IMR-90 (cell line): ENCODE measurements around the gene FZD7. TPM values are rescaled to one million over a fixed set of nuclear protein-coding genes. Genes with fewer than 3 reads are reported as not detected.

Source experiments
- ATAC-seq: fragments of 200-7000 bp; cut with Tn5 transposase; 2 replicates; pipeline ENCODE4 v1.9.1; 2020; ENCODE audit warnings: low read depth, mild to moderate bottlenecking, moderate library complexity
- BruUV-seq: library from RNA; stranded (reverse); fragments of 400-500 nt; replicated peaks from 2 replicates; lab custom pipeline; 2021; lab: Mats Ljungman, UMichigan
- CTCF ChIA-PET: fragments of 300-600 bp; formaldehyde crosslinking; extraction: SDS; loops from one replicate; lab custom pipeline; 2021; ENCODE audit warnings: antibody characterized with exemption; lab: Yijun Ruan, JAX
- POLR2A ChIA-PET: fragments of 300-600 bp; sonication (Branson Sonifier 250); formaldehyde crosslinking; loops from one replicate; lab custom pipeline; 2022; ENCODE audit warnings: antibody characterized with exemption; ENCODE audit not compliant: unreplicated experiment; lab: Charles Lee
- DNase-seq: peaks from one replicate; pipeline ENCODE4 v3.0.0; 2013
- H2AFZ ChIP-seq: replicated peaks from 2 replicates; pipeline ENCODE3; 2013; ENCODE audit warnings: low read length, mild to moderate bottlenecking; ENCODE audit not compliant: poor library complexity
- H2AK5ac ChIP-seq: 2 replicates; pipeline ENCODE4 v1.6.1; 2013; ENCODE audit warnings: low read depth, low read length, inconsistent platforms
- H2AK9ac ChIP-seq: replicated peaks from 2 replicates; pipeline ENCODE3; 2013; ENCODE audit warnings: mild to moderate bottlenecking, low read depth, low read length, moderate library complexity; ENCODE audit not compliant: poor library complexity
- H2BK120ac ChIP-seq: 2 replicates; pipeline ENCODE4 v1.6.1; 2013; ENCODE audit warnings: low read depth, low read length, inconsistent platforms
- H2BK15ac ChIP-seq: 3 replicates; pipeline ENCODE4 v1.6.1; 2013; ENCODE audit warnings: low read depth, low read length, inconsistent platforms
- H2BK20ac ChIP-seq: 2 replicates; pipeline ENCODE4 v1.6.1; 2013; ENCODE audit warnings: low read depth, mild to moderate bottlenecking, inconsistent platforms, low read length, moderate library complexity
- H2BK5ac ChIP-seq: 2 replicates; pipeline ENCODE4 v1.6.1; 2013; ENCODE audit warnings: mild to moderate bottlenecking, low read depth, low read length, inconsistent platforms; ENCODE audit not compliant: poor library complexity, severe bottlenecking
- H3K14ac ChIP-seq: replicated peaks from 2 replicates; pipeline ENCODE4 v1.6.1; 2013; ENCODE audit warnings: low read depth, low read length, inconsistent platforms
- H3K18ac ChIP-seq: 2 replicates; pipeline ENCODE4 v1.6.1; 2013; ENCODE audit warnings: low read depth, low read length, control low read depth
- H3K23ac ChIP-seq: 2 replicates; pipeline ENCODE4 v1.6.1; 2013; ENCODE audit warnings: low read depth, low read length, inconsistent platforms
- H3K27ac ChIP-seq: 2 replicates; pipeline ENCODE4 v1.5.1; 2013; ENCODE audit warnings: mild to moderate bottlenecking, control low read depth, low read length; ENCODE audit not compliant: insufficient read depth
- H3K27me3 ChIP-seq: 2 replicates; pipeline ENCODE4 v1.6.1; 2013; ENCODE audit warnings: low read length; ENCODE audit not compliant: control insufficient read depth, insufficient read depth
- H3K36me3 ChIP-seq: 2 replicates; pipeline ENCODE4 v1.6.1; 2013; ENCODE audit warnings: low read length, mixed read lengths; ENCODE audit not compliant: control insufficient read depth, insufficient read depth
- H3K4ac ChIP-seq: 2 replicates; pipeline ENCODE4 v1.6.1; 2013; ENCODE audit warnings: low read depth, low read length, inconsistent platforms
- H3K4me1 ChIP-seq: 2 replicates; pipeline ENCODE4 v1.6.1; 2013; ENCODE audit warnings: low read length, mixed read lengths; ENCODE audit not compliant: control insufficient read depth, insufficient read depth
- H3K4me2 ChIP-seq: 2 replicates; pipeline ENCODE4 v1.6.1; 2013; ENCODE audit warnings: low read depth, mild to moderate bottlenecking, control low read depth, low read length, moderate library complexity
- H3K4me3 ChIP-seq: 2 replicates; pipeline ENCODE4 v1.5.1; 2013; ENCODE audit warnings: low read depth, mild to moderate bottlenecking, control low read depth, low read length, moderate library complexity; ENCODE audit not compliant: insufficient read depth
- H3K56ac ChIP-seq: 2 replicates; pipeline ENCODE4 v1.6.1; 2013; ENCODE audit warnings: low read length, inconsistent platforms; ENCODE audit not compliant: insufficient read depth; ENCODE audit errors: extremely low read depth
- H3K79me1 ChIP-seq, 2 experiments: 2 replicates each; pipeline ENCODE4 v1.6.1; 2013; ENCODE audit warnings: low read length in 2 of 2, inconsistent platforms in 1 of 2, low read depth in 1 of 2
- H3K9ac ChIP-seq: 2 replicates; pipeline ENCODE4 v1.6.1; 2013; ENCODE audit warnings: low read depth, low read length, control low read depth
- H3K9me1 ChIP-seq: 2 replicates; pipeline ENCODE4 v1.6.1; 2013; ENCODE audit warnings: low read length, inconsistent platforms; ENCODE audit not compliant: insufficient read depth
- H3K9me3 ChIP-seq: 2 replicates; pipeline ENCODE4 v1.6.1; 2013; ENCODE audit warnings: low read length; ENCODE audit not compliant: control insufficient read depth, insufficient read depth
- H4K20me1 ChIP-seq: 2 replicates; pipeline ENCODE4 v1.6.1; 2013; ENCODE audit warnings: low read length, inconsistent platforms; ENCODE audit not compliant: insufficient read depth
- H4K5ac ChIP-seq: 2 replicates; pipeline ENCODE4 v1.6.1; 2013; ENCODE audit warnings: mild to moderate bottlenecking, low read depth, low read length, control low read depth
- H4K8ac ChIP-seq, 2 experiments: 2 replicates each; pipeline ENCODE4 v1.6.1; 2013; ENCODE audit warnings: low read depth in 2 of 2, low read length in 2 of 2, control low read depth in 1 of 2, inconsistent platforms in 1 of 2
- H4K91ac ChIP-seq: 2 replicates; pipeline ENCODE4 v1.6.1; 2013; ENCODE audit warnings: low read depth, low read length, inconsistent platforms; ENCODE audit not compliant: insufficient read depth
- CHD1 ChIP-seq: IDR thresholded peaks from 2 replicates; pipeline ENCODE4 v1.6.1; 2012; ENCODE audit warnings: low read depth, low read length, improper control_type of control experiment
- ELK1 ChIP-seq: fragments of 150-350 bp; IDR thresholded peaks from 2 replicates; pipeline ENCODE4 v1.6.1; 2016; ENCODE audit warnings: low read depth, mild to moderate bottlenecking, low read length, moderate library complexity, borderline replicate concordance
- FOS ChIP-seq: fragments of 150-350 bp; IDR thresholded peaks from 2 replicates; pipeline ENCODE4 v1.6.1; 2016; ENCODE audit warnings: low read depth, low read length
- NFE2L2 ChIP-seq: fragments of 150-350 bp; IDR thresholded peaks from 2 replicates; pipeline ENCODE4 v1.6.1; 2016; ENCODE audit warnings: low read depth, mild to moderate bottlenecking, low read length
- POLR2A ChIP-seq: IDR thresholded peaks from 2 replicates; pipeline ENCODE4 v1.6.1; 2012; ENCODE audit warnings: mild to moderate bottlenecking, low read depth, low read length
- WGBS, 2 experiments: methylation state at CpG; one replicate each; pipeline versions ENCODE4 v1.1.5 to v1.1.7; 2013; ENCODE audit warnings: missing lambda C conversion rate in 2 of 2; ENCODE audit not compliant: insufficient read length in 1 of 2; ENCODE audit errors: extremely low coverage in 2 of 2; 5-methylcytosine and 5-hydroxymethylcytosine counted together
- dilution Hi-C: fragments of 300-500 bp; cut with HindIII; formaldehyde crosslinking; loops from one replicate; pipeline ENCODE4 v1.14.3; 2018; ENCODE audit warnings: low sequenced_read_pairs; ENCODE audit not compliant: unreplicated experiment
- in situ Hi-C: fragments of 300-500 bp; cut with MboI; formaldehyde crosslinking; loops from 3 replicates; pipeline ENCODE4 v1.14.3; 2019; ENCODE audit warnings: low sequenced_read_pairs, inconsistent platforms, mixed read lengths
- intact Hi-C: fragments of 100-400 bp; cut with micrococcal nuclease; formaldehyde crosslinking; loops from 2 replicates; pipeline ENCODE4 v1.10.0; 2022
- polyA plus RNA-seq, 3 experiments: library from polyadenylated mRNA; depleted of rRNA; stranded (reverse); fragments of >200 nt; gene quantifications; 2 replicates each; pipeline ENCODE4 v1.2.3, GENCODE V29; 2012; ENCODE audit warnings: low replicate concordance in 1 of 3
- total RNA-seq: library from RNA; depleted of rRNA; stranded (reverse); fragments of >200 nt; gene quantifications from 2 replicates; pipeline ENCODE4 v1.2.3, GENCODE V29; 2012

FZD7 gene
- total and polyA plus RNA-seq, 2 of the 4 experiments (the other 2 are of a cell fraction), result 62.4 to 90.9 TPM

GRCh38 chr2:202034249-202035088, 814 bp downstream of the FZD7 start:
- Histone ChIP-seq H3K4me1 (peaks cover 10% of the 10 kb centered on the region), H3K23ac (peak overlapping the region; percentile 96), H2BK120ac (peak overlapping the region; percentile 80), H3K18ac (peak overlapping the region; percentile 32), H3K27me3 (no peaks in the 10 kb centered on the region), H3K14ac (peak overlapping the region; percentile 53), H3K79me1 (peaks cover 2 to 27% of the 10 kb centered on the region in 2 experiments; a peak in 3 of 4 replicates), H3K27ac (peak overlapping the region; percentile 94), H2AK9ac (peak overlapping the region; percentile 90), H4K5ac (peak overlapping the region; percentile 27; the same call in 1 of the 2 replicates), H2BK15ac (no peak overlapping the region), H3K4ac (peak overlapping the region; percentile 92), H3K56ac (peak overlapping the region; percentile 78), H4K20me1 (peaks cover 45% of the 10 kb centered on the region), H2BK20ac (no peak overlapping the region), H4K8ac (peak overlapping the region in 1 of 2 experiments; percentile 45; a peak in 2 of 4 replicates), H4K91ac (peak overlapping the region; percentile 64), H2AK5ac (peak overlapping the region; percentile 58; the same call in 1 of the 2 replicates), H3K9me3 (no peaks in the 10 kb centered on the region), H2AFZ (peak overlapping the region; percentile 18), H3K36me3 (peaks cover 30% of the 10 kb centered on the region), H3K9me1 (peaks cover 5% of the 10 kb centered on the region; the same call in 1 of the 2 replicates), H3K4me3 (peak overlapping the region; percentile 94), H2BK5ac (peak overlapping the region; percentile 96), H3K4me2 (peak overlapping the region; percentile 96), H3K9ac (peak overlapping the region; percentile 94)
- 0% methylated on average over 74 of the region's 105 CpGs; no CpG with 5 or more reads in 1 of the 2 experiments for WGBS, 2 experiments
- ChIA-PET CTCF (no interaction called here), POLR2A (interaction anchor here (0.6 to 1.0 kb wide), 3 partner anchors 174 to 382 kb away, joined by 3 to 4 read pairs (median 3); no protein-coding TSS in a partner anchor)
- no peak for DNase-seq
- intact Hi-C loops, result loop anchor here (1.0 to 10.0 kb wide), 5 partner anchors 62 to 798 kb away; partner anchors contain the start of gene BMPR2
- dilution Hi-C loops, result no loop called here
- TF ChIP-seq NFE2L2 (no peak), POLR2A (peak; percentile 2; the same call in 1 of the 2 replicates), CHD1 (no peak), ELK1 (no peak), FOS (no peak)
- BruUV-seq, result no TSS peak
- no peak; the same call in 1 of the 2 replicates for ATAC-seq
- in situ Hi-C loops, result loop anchor here (5.0 kb wide), 3 partner anchors 148 to 237 kb away; no protein-coding TSS in a partner anchor
